ENCODE data around the gene IL36B.

- no peak for TF ChIP-seq POLR2A (IDR thresholded peaks at IDR 0.05)
- TF ChIP-seq CTCF (IDR thresholded peaks at IDR 0.05) = no peak
Measured at GRCh38 chr2:113034016-113034415, 18.7 kb downstream of the IL36B start.
